GM21367 (cell line): Measurements from ENCODE around the gene PNKD.

Experiments used
- ATAC-seq: cut with Tn5 transposase; IDR thresholded peaks from one replicate; pipeline ENCODE4 v1.9.1; 2021; ENCODE audit not compliant: unreplicated experiment

Gene PNKD, protein sequence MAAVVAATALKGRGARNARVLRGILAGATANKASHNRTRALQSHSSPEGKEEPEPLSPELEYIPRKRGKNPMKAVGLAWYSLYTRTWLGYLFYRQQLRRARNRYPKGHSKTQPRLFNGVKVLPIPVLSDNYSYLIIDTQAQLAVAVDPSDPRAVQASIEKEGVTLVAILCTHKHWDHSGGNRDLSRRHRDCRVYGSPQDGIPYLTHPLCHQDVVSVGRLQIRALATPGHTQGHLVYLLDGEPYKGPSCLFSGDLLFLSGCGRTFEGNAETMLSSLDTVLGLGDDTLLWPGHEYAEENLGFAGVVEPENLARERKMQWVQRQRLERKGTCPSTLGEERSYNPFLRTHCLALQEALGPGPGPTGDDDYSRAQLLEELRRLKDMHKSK

DNA sequence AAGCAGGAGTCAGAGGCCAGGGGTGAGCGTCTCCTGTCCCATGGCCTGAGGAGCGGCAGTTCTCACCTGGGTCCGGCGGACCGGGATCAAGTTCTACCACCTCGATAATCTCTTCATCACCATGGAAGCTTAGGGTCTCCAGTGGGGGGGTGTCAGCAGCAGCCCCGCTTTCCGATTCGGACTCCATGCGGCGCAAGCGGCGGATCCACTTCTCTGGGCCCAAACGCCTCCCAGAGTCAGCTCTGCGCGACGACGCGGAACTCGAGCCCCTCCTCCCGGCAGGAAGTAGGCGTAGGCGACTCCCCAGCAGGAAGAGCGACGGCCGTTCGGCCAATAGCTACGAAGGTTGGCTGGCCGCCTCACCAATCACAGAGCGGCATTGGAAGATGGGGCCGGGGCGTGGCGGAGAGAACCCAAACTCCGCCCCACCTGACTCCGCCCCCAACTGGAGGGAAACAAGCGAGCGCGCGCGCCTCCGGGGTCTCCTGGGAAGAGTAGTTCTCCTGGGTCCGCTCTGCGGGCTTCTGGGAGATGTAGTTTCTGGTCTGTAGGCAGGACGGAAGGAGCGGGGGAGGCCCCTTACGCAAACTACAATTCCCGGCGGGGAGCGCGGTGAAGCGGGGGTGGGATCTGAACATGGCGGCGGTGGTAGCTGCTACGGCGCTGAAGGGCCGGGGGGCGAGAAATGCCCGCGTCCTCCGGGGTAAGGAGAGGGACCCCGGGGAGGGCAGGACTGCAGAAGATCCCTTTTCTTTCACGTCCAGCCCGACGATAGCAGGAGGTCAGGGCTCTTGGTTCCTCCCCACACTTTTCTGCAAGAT lies at the start of gene PNKD, which contains the start of gene AAMP:
PNKD (plus strand) TSS at position 620 of the 821 bp plus-strand sequence; CDS start at position 637, 17 bp downstream.
AAMP (minus strand) TSS at position 238 of the 821 bp plus-strand sequence; CDS start at position 187, 51 bp downstream.
- peak; percentile 83 for ATAC-seq

DNA sequence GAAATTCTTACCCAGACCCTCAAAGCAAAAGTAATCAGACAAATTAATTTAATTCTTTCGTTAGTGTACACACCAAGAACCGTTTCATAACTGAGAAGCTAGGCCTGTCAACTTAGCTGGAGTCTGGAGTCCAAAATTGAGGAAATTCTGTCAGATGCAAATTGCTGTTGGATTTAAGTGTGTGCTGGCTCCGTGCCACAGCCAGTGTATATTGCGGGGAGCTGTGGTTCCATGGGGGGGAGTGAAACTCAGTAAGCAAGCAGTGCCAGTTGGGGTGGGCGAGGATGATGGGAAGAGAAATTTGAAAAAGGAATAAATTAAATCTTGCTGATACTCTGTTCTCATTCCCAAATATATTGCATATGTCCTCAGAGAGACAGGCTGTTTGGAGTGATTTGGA lies 49.3 kb upstream of the PNKD start:
- no peak for ATAC-seq

DNA sequence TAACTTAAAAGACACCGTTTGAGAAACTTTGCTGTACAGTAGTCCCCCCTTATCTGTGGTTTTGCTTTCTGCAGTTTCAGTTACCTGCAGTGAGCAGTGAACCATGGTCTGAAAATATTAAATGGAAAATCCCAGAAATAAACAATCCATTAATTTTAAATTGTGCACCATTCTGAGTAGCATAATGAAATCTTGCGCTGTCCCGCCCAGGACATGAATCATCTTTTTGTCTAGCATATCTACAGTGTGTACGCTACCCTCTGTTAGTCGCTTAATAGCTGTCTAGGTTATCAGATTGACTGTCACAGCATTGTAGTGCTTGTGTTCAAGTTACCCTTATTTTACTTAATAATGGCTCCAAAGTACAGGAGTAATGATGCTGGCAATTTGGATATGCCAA lies 47.3 kb upstream of the PNKD start:
- ATAC-seq: no peak

DNA sequence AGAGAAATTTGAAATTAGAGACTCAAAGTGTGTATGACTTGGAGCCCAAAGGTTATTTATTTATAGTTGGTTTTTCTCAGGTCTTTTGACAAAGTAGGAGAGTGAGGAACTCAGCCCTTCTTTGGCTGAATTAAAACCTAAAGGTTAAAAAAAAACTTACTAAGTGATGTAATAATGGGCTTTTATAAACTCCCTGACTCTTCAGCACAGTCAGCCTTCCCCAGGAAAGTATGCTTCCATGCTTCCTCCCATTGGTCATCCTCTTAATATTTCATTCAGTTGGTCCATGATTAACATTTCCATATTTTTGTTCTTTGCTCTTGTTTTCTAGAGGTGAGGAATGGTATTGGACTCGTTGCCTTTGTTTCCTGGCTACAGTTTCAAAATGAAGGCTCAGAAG lies 46.1 kb upstream of the PNKD start:
- ATAC-seq: no peak

DNA sequence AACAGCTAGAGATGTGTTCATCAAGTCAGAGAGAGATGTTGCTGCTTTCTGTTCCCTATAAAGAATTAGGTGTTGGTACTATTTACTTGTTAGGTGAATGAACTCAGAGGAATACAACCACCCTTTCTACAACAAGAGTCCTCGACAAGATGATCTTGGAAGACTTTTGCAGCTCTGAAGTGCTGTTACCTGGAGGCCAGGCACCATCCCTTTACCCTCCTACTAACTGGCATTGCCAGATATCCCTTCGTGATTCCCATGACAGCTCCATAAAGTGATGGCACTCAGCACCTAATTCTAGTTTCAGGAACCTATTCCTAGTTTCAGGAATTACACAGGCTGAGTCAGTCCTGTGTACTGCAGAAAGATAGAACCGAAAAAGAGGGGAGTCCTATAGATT lies 43.4 kb upstream of the PNKD start:
- ATAC-seq: no peak

DNA sequence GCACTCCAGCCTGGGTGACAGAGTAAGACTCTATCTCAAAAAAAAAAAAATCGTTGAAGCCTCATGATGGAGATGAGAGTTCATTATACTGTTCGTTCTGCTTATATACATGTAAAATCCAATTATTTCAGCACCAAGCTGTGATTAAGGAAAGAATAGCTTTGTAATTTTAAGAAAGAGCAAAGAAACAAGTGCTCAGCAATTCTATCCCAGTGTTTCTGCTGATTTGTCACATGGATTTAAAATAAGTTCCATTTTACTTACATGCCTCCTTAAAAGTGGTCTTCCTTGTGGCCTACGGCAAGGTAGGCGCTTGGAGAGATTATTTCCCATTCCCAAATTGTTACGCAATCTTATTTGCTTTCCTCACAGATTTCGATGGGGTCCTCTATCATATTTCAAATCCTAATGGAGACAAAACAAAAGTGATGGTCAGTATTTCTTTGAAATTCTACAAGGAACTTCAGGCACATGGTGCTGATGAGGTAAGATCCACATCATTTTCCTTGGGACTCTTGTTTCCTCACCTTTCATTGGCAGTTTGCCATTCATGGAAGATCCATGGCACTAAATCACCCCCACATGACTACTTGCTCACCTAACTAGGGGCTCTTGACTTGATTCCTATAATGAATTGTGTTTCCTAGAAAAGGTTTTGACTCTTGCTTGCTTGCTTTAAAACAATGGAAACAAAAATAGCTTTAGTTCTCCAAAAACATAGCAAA lies 41.8 kb upstream of the PNKD start:
- no peak for ATAC-seq

DNA sequence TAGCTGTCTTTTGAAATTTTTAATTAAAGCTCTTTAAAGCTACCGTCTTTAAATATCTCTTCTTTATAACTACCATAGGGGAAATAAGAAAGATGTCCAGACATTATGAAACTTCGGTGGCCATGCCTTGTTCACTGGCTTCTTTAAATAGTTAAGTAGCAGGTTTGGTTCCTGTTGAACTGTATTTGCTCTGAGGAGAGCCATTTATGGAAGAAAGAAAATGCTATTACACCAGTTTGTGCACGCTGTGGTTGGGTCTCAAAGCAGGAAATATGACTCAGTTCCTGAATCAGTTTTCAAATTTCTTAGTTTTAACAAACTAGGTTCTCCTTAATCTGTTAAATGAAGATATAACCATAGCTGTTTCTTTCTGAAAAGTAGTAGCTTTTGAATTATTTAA lies 41.1 kb upstream of the PNKD start:
- ATAC-seq: peak; percentile 87

DNA sequence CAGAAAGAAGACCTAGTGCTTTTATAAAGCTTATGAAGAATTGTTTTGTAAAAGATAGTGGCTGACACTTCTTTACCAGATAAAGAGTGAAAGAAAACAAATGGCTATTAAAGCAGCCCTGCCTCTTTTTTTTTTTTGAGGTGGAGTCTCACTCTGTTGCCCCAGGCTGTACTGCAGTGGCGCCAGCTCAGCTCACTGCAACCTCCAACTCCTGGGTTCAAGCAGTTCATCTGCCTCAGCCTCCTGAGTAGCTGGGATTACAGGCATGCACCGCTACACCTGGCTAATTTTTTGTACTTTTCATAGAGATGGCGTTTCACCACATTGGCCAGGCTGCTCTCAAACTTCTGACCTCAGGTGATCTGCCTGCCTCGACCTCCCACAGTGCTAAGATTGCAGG lies 40.5 kb upstream of the PNKD start:
- ATAC-seq: no peak

DNA sequence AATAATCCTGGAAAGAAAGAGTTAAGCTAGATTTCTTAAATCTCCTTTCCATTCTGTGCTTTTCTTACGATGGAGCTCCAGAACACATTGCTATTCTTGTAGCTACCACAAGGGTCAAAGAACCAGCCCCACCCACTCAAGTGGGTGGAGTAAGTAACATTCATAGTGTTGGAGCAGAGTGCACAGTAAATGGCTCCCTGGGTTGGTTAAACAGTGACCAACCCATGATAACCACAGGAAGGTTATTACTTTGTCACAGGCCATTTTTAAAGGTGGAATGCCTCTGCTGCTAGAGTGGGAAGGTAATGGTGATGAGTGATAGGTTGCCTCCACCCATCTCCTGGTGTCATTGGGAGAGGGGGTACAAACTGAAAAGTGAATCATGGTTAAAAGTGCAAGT lies 39.4 kb upstream of the PNKD start:
- peak; percentile 41 for ATAC-seq

DNA sequence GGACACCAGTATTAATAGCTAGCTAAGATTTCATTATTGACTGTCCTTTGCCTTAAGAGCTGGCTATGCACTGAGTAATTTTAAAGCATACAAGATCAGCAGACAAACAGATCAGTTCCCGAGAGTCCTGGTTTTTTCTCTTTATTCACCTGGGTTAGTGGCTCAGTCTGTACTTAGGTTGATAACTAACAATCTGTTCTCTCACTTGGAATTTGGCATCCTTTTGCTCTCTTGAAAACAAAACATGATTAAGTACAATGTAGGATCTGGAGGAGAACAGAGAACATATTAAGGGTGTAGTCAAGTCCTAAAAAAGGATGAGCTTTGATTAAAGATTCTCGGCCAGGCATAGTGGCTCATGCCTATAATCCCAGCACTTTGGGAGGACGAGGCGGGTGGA lies 36.8 kb upstream of the PNKD start:
- ATAC-seq: no peak

DNA sequence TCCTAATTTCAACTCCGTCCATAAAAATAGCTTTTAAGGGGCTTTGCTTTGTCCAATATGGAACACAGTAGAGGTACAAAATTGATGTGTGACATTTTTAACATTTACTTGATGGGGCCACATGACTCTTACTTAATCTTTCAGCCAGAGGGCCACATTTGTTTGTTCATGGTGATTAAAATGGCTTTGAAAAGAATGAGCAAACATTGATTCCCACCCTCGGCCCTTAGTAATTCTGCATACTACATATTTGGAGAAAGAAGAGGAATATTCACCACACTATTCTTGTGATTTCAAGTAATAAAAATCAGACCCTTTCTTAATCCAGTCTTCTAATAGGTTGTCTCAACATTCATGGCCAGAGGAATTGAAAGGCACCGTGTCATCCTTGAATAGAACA lies 35.8 kb upstream of the PNKD start:
- ATAC-seq: no peak

DNA sequence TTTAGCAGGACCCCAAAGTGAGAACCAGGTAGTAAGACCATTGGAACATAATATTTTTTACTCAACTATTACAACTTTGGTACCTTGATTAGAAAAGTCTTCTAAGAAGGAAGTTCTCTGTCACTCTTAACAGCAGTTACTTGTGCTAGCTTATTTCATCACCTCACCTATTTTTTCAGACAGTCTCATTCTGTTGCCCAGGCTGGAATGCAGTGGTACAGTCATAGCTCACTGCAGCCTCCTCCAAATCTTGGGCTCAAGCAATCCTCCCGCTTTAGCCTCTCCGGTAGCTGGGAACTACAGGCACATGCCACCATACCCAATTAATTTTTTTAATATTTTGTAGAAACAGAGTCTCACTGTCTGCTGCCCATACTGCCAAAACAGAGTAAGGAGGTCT lies 35.3 kb upstream of the PNKD start:
- no peak for ATAC-seq

DNA sequence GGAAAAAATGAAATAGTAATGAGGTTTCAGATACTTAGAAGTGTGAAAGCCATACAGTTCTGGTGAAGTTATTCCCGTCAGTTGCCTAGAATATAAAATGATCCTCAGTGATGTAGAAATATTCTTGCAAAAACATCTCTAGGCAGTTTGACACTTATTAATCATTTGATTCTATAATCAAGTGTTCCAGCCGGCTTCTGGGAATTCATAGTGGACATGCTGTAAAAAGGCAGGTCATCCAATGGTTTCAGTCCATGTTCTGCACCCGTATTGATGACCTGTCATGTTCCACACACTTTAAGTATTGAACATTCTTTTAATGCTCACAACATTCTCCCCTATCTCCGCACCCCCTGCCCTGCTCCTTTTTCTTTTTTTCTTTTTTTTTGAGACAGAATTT lies 33.5 kb upstream of the PNKD start:
- ATAC-seq: no peak

DNA sequence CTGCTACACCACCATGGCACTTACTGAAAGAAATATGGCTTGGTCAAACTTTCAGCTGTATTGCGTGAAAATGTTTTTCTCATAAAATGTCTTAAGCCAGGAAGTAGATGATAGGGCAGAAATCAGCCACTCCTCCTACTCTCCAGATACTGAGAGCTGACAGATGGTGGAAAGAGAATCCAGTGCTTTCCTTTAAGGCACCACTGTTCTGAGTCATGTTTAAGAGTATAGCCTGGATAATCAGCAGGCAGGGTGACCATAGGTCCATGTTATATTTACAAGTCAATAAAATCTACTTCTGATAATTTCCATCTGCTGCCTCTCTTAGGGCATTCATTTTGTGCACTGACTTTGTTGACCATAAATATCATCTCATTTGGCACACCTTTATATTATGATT lies 31.4 kb upstream of the PNKD start:
- no peak for ATAC-seq

DNA sequence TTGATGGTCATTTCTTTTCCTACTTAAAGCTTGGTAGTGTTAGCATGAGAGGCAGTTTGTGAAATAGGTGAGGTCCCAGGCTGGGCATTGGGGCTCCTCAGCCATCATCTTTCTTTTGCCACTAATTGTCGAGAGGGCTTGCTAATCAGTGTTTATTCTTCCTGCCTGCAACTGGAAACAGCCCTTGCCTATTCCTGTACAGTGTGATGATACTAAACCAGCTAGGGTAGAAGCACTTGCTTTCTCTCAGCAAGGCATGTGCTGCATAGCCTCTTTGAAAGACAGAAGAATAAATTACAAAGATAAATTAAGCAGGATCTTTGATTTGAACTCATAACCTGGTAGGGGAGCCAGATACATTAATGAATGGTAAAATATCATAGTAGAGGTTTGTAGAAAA lies 26.1 kb upstream of the PNKD start:
- no peak for ATAC-seq

DNA sequence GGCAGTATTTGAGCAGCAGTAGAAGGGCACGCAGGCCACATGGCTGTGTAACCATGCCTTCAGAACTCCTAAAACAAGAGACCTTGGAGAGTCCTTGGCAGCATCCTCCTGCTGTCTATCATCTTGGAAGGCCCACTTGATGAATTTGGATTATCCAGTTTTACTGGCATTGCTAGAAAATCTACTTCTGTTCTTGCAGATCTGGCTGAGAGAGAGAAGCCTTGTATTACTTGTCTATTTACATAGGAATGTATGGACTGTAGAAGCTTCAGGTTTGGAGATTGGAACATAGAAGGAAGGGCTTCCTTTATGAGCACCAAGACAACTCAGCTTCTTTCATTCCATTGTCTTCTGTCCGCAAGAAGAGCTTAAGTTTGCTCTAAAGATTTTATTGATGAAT lies 25.7 kb upstream of the PNKD start:
- no peak for ATAC-seq

DNA sequence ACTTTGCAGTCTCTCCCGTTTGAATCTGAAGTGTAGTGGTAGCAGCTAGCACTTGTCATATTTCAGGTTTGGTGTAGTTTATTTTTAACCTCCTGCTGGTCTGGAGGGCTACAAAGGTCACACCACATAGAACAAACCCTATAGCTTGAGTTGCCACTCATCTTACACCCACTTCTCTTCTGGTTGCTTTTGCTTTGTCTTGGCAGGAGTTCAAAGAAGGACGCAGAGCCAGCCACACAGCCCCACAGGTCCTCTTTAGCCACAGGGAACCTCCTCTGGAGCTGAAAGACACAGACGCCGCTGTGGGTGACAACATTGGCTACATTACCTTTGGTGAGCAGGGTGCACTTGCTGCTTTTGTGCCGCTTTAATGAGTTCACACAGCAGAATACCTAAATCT lies 25.1 kb upstream of the PNKD start:
- ATAC-seq: no peak

DNA sequence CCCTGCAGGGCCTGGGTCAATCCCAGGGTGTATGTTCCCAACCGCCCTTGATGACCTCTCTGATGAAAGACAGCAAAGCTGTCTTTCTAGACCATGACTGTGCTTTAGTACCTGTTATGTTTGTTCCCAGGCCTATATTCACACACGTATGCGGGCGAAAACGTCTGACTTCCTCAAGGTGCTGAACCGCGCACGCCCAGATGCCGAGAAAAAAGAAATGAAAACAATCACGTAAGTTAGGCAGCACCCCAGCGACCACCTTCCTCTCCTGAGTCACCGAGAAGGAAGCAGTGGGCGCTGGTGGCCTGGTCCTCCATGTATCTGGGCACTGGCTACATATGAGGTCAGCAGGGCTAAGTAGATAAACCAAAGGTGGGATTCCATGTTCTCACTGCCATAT lies 20.6 kb upstream of the PNKD start:
- no peak for ATAC-seq

DNA sequence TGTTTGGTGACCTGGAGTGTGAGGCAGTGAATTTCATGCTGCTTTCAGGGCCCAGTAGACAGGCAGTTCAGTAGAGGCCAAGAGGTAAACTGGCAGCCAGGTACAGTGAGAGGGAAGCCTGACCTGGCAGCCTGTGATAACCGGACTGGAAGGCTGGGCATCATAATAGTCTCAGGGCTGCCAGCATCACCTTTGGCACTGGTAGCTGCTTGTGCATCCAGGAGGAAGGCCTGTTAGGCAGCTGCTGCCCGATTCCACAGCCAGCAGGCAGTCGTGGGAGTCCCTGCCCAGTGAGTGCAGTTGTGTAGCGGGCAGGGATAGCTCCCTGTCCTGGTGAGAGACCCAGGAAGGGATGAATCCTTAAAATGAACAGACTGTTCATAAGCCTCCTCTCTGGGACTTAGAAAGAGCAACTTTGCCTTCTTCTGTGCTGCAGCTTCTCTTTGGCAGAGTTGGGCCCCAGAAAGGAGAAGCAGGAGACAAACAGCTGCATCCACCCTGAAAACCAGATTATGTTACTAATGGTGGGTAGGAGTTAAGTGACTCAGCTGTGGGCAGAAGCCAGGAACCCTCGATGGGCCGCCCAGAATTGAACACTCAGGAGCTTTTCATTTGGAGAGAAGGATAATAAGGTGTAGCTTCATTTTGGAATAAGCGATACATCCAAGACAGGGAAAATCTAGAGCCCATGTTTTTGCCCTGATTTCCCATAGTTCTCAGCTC lies 17.6 kb upstream of the PNKD start:
- no peak for ATAC-seq

DNA sequence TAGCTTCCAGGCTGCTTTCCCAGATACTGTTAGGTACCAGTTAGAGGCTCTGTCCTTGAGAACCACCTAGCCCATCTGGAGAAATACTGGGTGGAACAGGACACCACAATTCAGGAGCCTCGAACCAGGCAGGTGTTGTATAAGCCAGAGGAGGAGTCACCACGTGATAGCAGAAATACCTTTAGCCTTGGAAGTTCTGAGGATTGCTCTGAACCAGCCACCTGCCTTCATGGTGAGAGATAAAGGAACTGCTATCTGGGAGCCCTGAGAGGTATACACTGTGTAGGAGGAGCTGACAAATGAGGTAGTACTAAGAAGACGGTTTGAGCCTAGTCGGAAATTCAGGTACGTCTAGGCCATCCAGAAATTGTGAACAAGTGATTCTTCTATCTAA lies 17.1 kb upstream of the PNKD start:
- no peak for ATAC-seq

DNA sequence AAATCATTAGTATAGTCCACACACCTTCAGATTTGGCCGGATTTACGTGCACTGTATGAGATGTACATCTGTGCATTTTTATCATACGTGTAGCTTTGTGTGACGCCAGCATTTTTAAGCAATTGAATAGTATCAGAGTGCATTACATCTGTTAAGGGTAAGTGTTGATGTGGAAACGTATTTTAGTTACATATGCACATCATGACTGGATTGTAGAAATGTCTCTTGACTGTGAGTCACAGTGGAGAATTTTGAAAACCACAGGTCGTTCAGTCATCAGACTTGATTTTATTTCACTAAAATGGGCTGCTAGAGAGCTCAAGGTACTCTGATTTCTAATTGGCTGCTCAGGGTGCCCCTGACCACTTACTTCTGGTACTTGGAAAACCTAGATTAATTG lies 14.9 kb upstream of the PNKD start:
- ATAC-seq: no peak
